HepG2 (cell line): ENCODE measurements around the gene ALKBH5. TPM values are rescaled to one million over a fixed set of nuclear protein-coding genes. Genes with fewer than 3 reads are reported as not detected.

Experiments used
- ATAC-seq: fragments of 200-7000 bp; cut with Tn5 transposase; 3 replicates; pipeline ENCODE4 v1.9.1; 2020; ENCODE audit warnings: mild to moderate bottlenecking, moderate library complexity
- BruUV-seq: library from RNA; stranded (reverse); fragments of 400-500 nt; replicated peaks from 2 replicates; lab custom pipeline; 2021; lab: Mats Ljungman, UMichigan
- CTCF ChIA-PET: fragments of 300-600 bp; formaldehyde crosslinking; extraction: SDS; loops from one replicate; lab custom pipeline; 2021; ENCODE audit warnings: low total read pairs, inconsistent platforms, low intra/inter-chr PET ratio; lab: Yijun Ruan, JAX
- POLR2A ChIA-PET: fragments of 350-600 bp; sonication (Branson Sonifier 250); formaldehyde crosslinking; loops from one replicate; lab custom pipeline; 2020; ENCODE audit warnings: antibody characterized with exemption, inconsistent platforms; lab: Yijun Ruan, JAX
- DNase-seq: peaks from one replicate; pipeline ENCODE4 v3.0.0-alpha.2; 2015; ENCODE audit warnings: low spot score
- FAIRE-seq: peaks from 3 replicates; lab custom pipeline; 2011; peaks lifted over from hg19 to GRCh38; lab: Jason Lieb, UNC
- H2AFZ ChIP-seq: one replicate; pipeline ENCODE4 v1.6.1; 2011; ENCODE audit warnings: low read length, inconsistent platforms
- H3K27ac ChIP-seq: fragments of 300-600 bp; 3 replicates; pipeline ENCODE4 v1.8.0; 2011; ENCODE audit warnings: mixed run types, mild to moderate bottlenecking, mixed read lengths, low read length, inconsistent platforms; ENCODE audit not compliant: insufficient read depth; ENCODE audit errors: extremely low read length
- H3K27me3 ChIP-seq, 2 experiments: fragments of 200-600 bp in 1 of 2; 2 replicates in 1 of 2; 3 replicates in 1 of 2; pipeline versions ENCODE4 v1.6.0 to v1.8.0; 2011; ENCODE audit warnings: low read length in 2 of 2, mild to moderate bottlenecking in 2 of 2, moderate library complexity in 2 of 2, inconsistent platforms in 1 of 2; ENCODE audit not compliant: insufficient read depth in 2 of 2, control insufficient read depth in 1 of 2
- H3K36me3 ChIP-seq, 2 experiments: fragments of 200-600 bp in 1 of 2; replicated peaks in 1 of 2; 2 replicates in 1 of 2; 3 replicates in 1 of 2; pipeline versions ENCODE4 v1.5.1 to v1.8.0; 2011; ENCODE audit warnings: low read length in 2 of 2, inconsistent platforms in 1 of 2; ENCODE audit not compliant: insufficient read depth in 2 of 2, control insufficient read depth in 1 of 2
- H3K4me1 ChIP-seq: 2 replicates; pipeline ENCODE4 v1.5.1; 2012; ENCODE audit warnings: low read length, inconsistent platforms; ENCODE audit not compliant: insufficient read depth
- H3K4me2 ChIP-seq: 2 replicates; pipeline ENCODE4 v1.6.0; 2011; ENCODE audit warnings: low read depth, low read length, inconsistent platforms
- H3K4me3 ChIP-seq, 3 experiments: fragments of 200-600 bp in 1 of 3; sonication (generic), shearing (Covaris generic) in 1 of 3; replicated peaks in 1 of 3; 2 replicates each; pipeline ENCODE4 v1.5.1; 2011 to 2016; ENCODE audit warnings: low read length in 3 of 3, inconsistent platforms in 2 of 3, low read depth in 2 of 3, mild to moderate bottlenecking in 2 of 3, control low read depth in 1 of 3, mixed read lengths in 1 of 3; ENCODE audit not compliant: insufficient read depth in 1 of 3
- H3K79me2 ChIP-seq: one replicate; pipeline ENCODE4 v1.6.1; 2011; ENCODE audit warnings: low read length, inconsistent platforms; ENCODE audit not compliant: insufficient read depth
- H3K9ac ChIP-seq: 2 replicates; pipeline ENCODE4 v1.6.0; 2011; ENCODE audit warnings: mild to moderate bottlenecking, low read depth, low read length, inconsistent platforms; ENCODE audit not compliant: insufficient read depth
- H3K9me3 ChIP-seq: 2 replicates; pipeline ENCODE4 v1.5.1; 2012; ENCODE audit warnings: mild to moderate bottlenecking, low read length
- H4K20me1 ChIP-seq: 2 replicates; pipeline ENCODE4 v1.6.0; 2011; ENCODE audit warnings: inconsistent platforms, mild to moderate bottlenecking, low read length, moderate library complexity; ENCODE audit not compliant: insufficient read depth
- AGO2 ChIP-seq: fragments of 200-400 bp; formaldehyde crosslinking; optimal IDR thresholded peaks from 2 replicates; pipeline ENCODE3; 2017; ENCODE audit warnings: mild to moderate bottlenecking, low read depth, low read length, moderate library complexity
- ATF7 ChIP-seq, 2 experiments: fragments of 450-650 bp in 1 of 2; sonication (generic) in 1 of 2; formaldehyde crosslinking in 1 of 2; IDR thresholded peaks; 2 replicates each; pipeline versions ENCODE4 v1.4.0 to v1.6.1; 2016 to 2020; ENCODE audit warnings: antibody characterized with exemption in 1 of 2, mild to moderate bottlenecking in 1 of 2, missing genetic modification reagents in 1 of 2
- CBX2 ChIP-seq, 2 experiments: fragments of 200-600 bp in 1 of 2; sonication (generic); formaldehyde crosslinking in 1 of 2; IDR thresholded peaks; 2 replicates each; pipeline versions ENCODE4 v1.7.0 to v1.8.1; 2018 to 2022; ENCODE audit warnings: low read depth in 2 of 2, low read length in 1 of 2, mild to moderate bottlenecking in 1 of 2, missing genetic modification reagents in 1 of 2
- FOXA3 ChIP-seq: IDR thresholded peaks from 2 replicates; pipeline ENCODE4 v1.6.1; 2016; ENCODE audit warnings: missing genetic modification reagents, missing compliant biosample characterization
- JDP2 ChIP-seq: sonication (generic); formaldehyde crosslinking; IDR thresholded peaks from 2 replicates; pipeline ENCODE4 v1.8.1; 2022; ENCODE audit warnings: missing genetic modification reagents, borderline replicate concordance
- KDM5B ChIP-seq: sonication (generic); formaldehyde crosslinking; IDR thresholded peaks from 2 replicates; pipeline ENCODE4 v1.4.0; 2020; ENCODE audit warnings: missing genetic modification reagents, mild to moderate bottlenecking, borderline replicate concordance
- MBNL3 ChIP-seq: fragments of 250-450 bp; sonication (Bioruptor Pico); conservative IDR thresholded peaks from 2 replicates; pipeline ENCODE4 v1.8.0; 2022; ENCODE audit warnings: mild to moderate bottlenecking, inconsistent platforms
- NRL ChIP-seq: sonication (generic); formaldehyde crosslinking; IDR thresholded peaks from 2 replicates; pipeline ENCODE4 v1.5.0; 2020; ENCODE audit warnings: missing genetic modification reagents, mild to moderate bottlenecking, moderate library complexity, borderline replicate concordance
- POLR2A ChIP-seq, 2 experiments: IDR thresholded peaks; 2 replicates each; pipeline ENCODE4 v1.6.1; 2011; ENCODE audit warnings: low read depth in 2 of 2, low read length in 2 of 2, mild to moderate bottlenecking in 1 of 2, moderate library complexity in 1 of 2; ENCODE audit not compliant: insufficient read depth in 1 of 2
- RBFOX2 ChIP-seq: fragments of 200-400 bp; formaldehyde crosslinking; IDR thresholded peaks from 2 replicates; pipeline ENCODE4 v1.6.1; 2017; ENCODE audit warnings: low read depth, mild to moderate bottlenecking, low read length
- ZNF282 ChIP-seq: fragments of 450-650 bp; IDR thresholded peaks from 2 replicates; pipeline ENCODE4 v1.6.1; 2018; ENCODE audit not compliant: partially characterized antibody
- ZNF773 ChIP-seq: sonication (generic); formaldehyde crosslinking; IDR thresholded peaks from 2 replicates; pipeline ENCODE4 v1.4.0; 2020; ENCODE audit warnings: missing genetic modification reagents, borderline replicate concordance
- WGBS: methylation state at CpG from one replicate; pipeline ENCODE4 v1.1.6; 2017; ENCODE audit warnings: low lambda C conversion rate; 5-methylcytosine and 5-hydroxymethylcytosine counted together
- in situ Hi-C: cut with HindIII; loops from 2 replicates; pipeline ENCODE4 v1.10.0; 2017; ENCODE audit warnings: low pct_unique_long_range_greater_than_20kb; ENCODE audit not compliant: extremely low pct_ligation_motif_present
- intact Hi-C: fragments of 100-400 bp; cut with micrococcal nuclease; formaldehyde crosslinking; loops from one replicate; pipeline ENCODE4 v1.10.0; 2022; ENCODE audit not compliant: unreplicated experiment
- polyA plus RNA-seq, 8 experiments: library from polyadenylated mRNA; depleted of rRNA in 3 of 8; stranded (reverse) in 7 of 8; unstranded in 1 of 8; fragments of >200 nt; fragmentation: Illumina TruSeq in 4 of 8; extraction: Trizol in 4 of 8; gene quantifications; 2 replicates each; pipeline versions ENCODE4 v1.2.1 to v1.2.3, GENCODE V29; 2011 to 2016; ENCODE audit warnings: low read depth in 4 of 8, missing spikeins in 1 of 8, mixed read lengths in 1 of 8; ENCODE audit not compliant: insufficient read depth in 1 of 8
- total RNA-seq, 5 experiments: library from RNA; depleted of rRNA; stranded (reverse); fragments of >200 nt; fragmentation: Illumina TruSeq; extraction: Trizol; gene quantifications; 2 replicates each; pipeline ENCODE4 v1.2.3, GENCODE V29; 2016; ENCODE audit warnings: low read depth in 1 of 5
- TF ChIP-seq, protein P1 (sequence below): sonication (generic); formaldehyde crosslinking; IDR thresholded peaks from 2 replicates; pipeline ENCODE4 v1.5.1; 2020; ENCODE audit warnings: missing genetic modification reagents, mild to moderate bottlenecking, borderline replicate concordance
- TF ChIP-seq, protein P2 (sequence below): sonication (generic); formaldehyde crosslinking; IDR thresholded peaks from 2 replicates; pipeline ENCODE4 v1.8.1; 2023; ENCODE audit warnings: mild to moderate bottlenecking, missing genetic modification reagents

Gene ALKBH5
- total and polyA plus RNA-seq, 2 of the 13 experiments (the other 11 are each of a cell fraction or from before 2014, with no cell fraction given) = 68.9 to 76.9 TPM

- TF ChIP-seq FOXA3 = no peak
- TF ChIP-seq ZNF773 (CRISPR knock-in tag) = no peak
- TF ChIP-seq RBFOX2 = peak; percentile 58
- TF ChIP-seq POLR2A (IDR thresholded peaks at IDR 0.05; ENCODE audit: insufficient read depth in 1 of 2, low read depth in 2 of 2, low read length in 2 of 2) = 0 out of 4 replicates have a peak, but pooled peaks of 1 of the 2 experiments have one; percentile 20
- TF ChIP-seq CBX2 (IDR thresholded peaks at IDR 0.05; ENCODE audit: low read depth, low read length) = no peak
- no peak for TF ChIP-seq CBX2 (CRISPR knock-in tag; IDR thresholded peaks at IDR 0.05; ENCODE audit: low read depth)
- TF ChIP-seq, protein P1, sequence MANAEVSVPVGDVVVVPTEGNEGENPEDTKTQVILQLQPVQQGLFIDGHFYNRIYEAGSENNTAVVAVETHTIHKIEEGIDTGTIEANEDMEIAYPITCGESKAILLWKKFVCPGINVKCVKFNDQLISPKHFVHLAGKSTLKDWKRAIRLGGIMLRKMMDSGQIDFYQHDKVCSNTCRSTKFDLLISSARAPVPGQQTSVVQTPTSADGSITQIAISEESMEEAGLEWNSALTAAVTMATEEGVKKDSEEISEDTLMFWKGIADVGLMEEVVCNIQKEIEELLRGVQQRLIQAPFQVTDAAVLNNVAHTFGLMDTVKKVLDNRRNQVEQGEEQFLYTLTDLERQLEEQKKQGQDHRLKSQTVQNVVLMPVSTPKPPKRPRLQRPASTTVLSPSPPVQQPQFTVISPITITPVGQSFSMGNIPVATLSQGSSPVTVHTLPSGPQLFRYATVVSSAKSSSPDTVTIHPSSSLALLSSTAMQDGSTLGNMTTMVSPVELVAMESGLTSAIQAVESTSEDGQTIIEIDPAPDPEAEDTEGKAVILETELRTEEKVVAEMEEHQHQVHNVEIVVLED (CRISPR knock-in tag) = no peak
- no peak for TF ChIP-seq AGO2
- TF ChIP-seq MBNL3 (CRISPR knock-in tag) = no peak
- no peak for TF ChIP-seq KDM5B (CRISPR knock-in tag)
- TF ChIP-seq, protein P2, sequence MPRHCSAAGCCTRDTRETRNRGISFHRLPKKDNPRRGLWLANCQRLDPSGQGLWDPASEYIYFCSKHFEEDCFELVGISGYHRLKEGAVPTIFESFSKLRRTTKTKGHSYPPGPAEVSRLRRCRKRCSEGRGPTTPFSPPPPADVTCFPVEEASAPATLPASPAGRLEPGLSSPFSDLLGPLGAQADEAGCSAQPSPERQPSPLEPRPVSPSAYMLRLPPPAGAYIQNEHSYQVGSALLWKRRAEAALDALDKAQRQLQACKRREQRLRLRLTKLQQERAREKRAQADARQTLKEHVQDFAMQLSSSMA = no peak
- no peak for TF ChIP-seq ZNF282
- TF ChIP-seq NRL (CRISPR knock-in tag) = no peak
- TF ChIP-seq JDP2 (CRISPR knock-in tag) = no peak
- TF ChIP-seq ATF7 (IDR thresholded peaks at IDR 0.05) = peak; percentile 75
- TF ChIP-seq ATF7 (CRISPR knock-in tag; IDR thresholded peaks at IDR 0.05) = no peak
- H3K27ac ChIP-seq = no peak overlapping the region
- H3K27me3 ChIP-seq = no peaks in the 10 kb centered on the region
- no peak overlapping the region for H3K9ac ChIP-seq
- no peaks in the 10 kb centered on the region for H3K4me1 ChIP-seq
- 91% methylated on average over 16 of the region's 21 CpGs for WGBS
- in situ Hi-C loops (no loop called here), intact Hi-C loops (no loop called here)
- POLR2A ChIA-PET = no interaction called here
- CTCF ChIA-PET = no interaction called here
- H3K36me3 ChIP-seq = peaks cover 22 to 45% of the 10 kb centered on the region in 2 experiments
- H3K4me2 ChIP-seq = no peak overlapping the region
- H4K20me1 ChIP-seq = no peaks in the 10 kb centered on the region
- TSS peak; percentile 62 for BruUV-seq
- FAIRE-seq = no peak
- H3K9me3 ChIP-seq = no peaks in the 10 kb centered on the region
- no peaks in the 10 kb centered on the region for H3K79me2 ChIP-seq
- no peak overlapping the region for H3K4me3 ChIP-seq
- H2AFZ ChIP-seq = no peak overlapping the region
- no peak for DNase-seq
- no peak for ATAC-seq
These were observed 61.6 kb downstream of the ALKBH5 start for GRCh38 chr17:18245038-18245776.
